LHCN-M2 (cell line): ENCODE data around the gene ROCK2. TPM values are rescaled to one million over a fixed set of nuclear protein-coding genes. Genes with fewer than 3 reads are reported as not detected.
"Not testable (repeated sequence)": the region's sequence is repeated elsewhere in the genome, so short reads cannot be mapped to it uniquely, and the experiment has no call there.

Experiments
- DNase-seq: peaks from one replicate; pipeline ENCODE4 v3.0.0-alpha.2; 2012; ENCODE audit warnings: low read depth
- total RNA-seq: library from RNA; depleted of rRNA; stranded (reverse); fragments of >200 nt; gene quantifications from 2 replicates; pipeline ENCODE4 v1.2.3, GENCODE V29; 2014

Gene ROCK2
- total RNA-seq, 1 experiment from 2014 or later, result 37.5 TPM

DNA sequence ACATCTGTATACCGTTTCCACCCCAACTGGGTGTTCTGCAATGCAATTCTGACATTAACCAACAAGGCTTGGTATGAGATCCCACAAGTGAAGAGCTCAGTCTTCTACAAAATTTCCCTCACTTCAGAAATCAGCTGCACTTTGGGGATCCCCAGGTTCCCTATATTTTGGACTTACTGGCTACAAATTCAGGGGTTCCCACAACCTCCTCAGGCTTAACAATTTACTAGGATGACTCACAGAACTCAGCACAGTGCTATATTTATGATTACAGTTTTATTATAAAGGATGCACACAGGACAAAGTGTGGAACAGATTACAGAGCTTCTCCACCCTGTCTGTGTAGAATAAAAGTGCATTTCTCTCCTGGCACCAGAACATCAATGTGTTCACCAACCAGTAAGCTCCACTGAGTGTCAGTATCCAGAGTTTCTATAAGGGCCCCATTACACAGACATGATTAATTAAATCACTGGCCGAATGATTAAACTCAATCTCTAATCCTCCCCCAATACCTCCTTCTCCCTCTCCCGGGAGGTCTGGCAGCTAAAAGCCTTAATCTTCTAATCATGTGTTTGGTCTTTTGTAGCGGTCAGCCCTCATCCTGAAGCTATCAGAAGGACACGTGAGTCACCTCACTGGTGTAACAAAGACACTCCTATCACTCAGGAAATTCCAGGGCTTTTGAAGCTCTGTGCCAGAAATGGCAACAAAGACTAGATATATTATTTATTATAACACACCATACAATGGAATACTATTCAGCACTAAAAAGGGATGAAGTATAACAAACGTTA is 104.6 kb downstream of the ROCK2 start:
- DNase-seq, result peak; percentile 30

DNA sequence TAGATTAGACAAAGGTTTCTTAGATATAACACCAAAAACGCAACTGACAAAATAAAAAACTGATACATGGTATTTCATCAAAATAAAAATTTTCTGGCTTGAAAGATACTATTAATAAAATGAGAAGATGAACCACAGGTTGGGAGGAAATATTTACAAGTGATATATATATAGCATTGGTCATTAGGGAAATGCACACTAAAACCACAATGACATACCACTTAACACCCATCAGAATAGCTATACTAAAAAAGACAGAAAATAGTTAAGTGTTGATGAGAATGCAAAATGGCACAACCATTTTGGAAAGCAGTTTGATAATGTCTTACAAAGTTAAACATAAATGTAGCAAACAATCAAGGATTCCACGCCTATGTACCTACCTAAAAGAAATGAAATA is 105.3 kb downstream of the ROCK2 start:
- no peak for DNase-seq

DNA sequence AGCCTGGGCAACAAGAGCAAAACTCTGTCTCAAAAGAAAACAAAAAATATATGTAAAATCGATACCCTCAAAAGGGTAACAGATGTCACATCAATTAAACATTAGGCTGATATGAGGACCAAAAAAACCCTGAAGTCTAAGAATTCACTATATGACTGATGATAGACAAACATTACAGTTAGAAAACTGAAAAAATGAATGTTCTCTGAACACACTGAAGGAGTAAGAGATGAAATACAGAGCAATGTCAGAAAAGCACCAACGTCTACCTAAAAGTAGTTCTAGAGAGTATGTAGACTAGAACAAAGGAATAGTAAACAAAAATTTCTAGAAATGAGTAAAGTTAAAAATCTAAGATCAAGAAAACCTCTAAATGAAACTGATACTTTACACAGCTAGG is 107.3 kb downstream of the ROCK2 start:
- DNase-seq, result no peak

- no peak for DNase-seq
Observed at GRCh38 chr2:11236335-11236734, 108.1 kb downstream of the ROCK2 start.

- DNase-seq, result no peak
Observed at GRCh38 chr2:11235583-11235982, 108.9 kb downstream of the ROCK2 start.

DNA sequence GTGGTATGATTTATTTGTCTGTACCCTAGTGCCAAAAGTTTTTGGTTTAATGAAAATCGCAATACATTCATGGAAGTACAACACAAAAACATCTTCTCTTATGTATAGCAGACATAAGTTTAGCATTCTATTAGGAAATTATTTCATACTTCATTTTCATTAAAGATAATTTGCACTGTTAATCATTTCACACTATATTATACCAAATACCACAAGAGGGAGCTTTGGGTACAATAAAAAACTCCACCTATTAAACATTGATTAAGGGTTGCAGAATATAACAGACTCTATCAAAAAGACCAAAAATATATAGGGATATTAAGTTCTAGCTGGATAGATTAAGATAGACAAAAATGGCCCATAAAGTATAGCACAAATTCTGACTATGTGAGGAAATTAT is 110.1 kb downstream of the ROCK2 start:
- peak; percentile 17 for DNase-seq

GRCh38 chr2:11231193-11231592 is 113.2 kb downstream of the ROCK2 start:
- DNase-seq, result not testable (repeated sequence)

- DNase-seq, result no peak
Observed at GRCh38 chr2:11228692-11229091, 115.7 kb downstream of the ROCK2 start.

- DNase-seq, result no peak
Observed at GRCh38 chr2:11227595-11227994, 116.8 kb downstream of the ROCK2 start.

- no peak for DNase-seq
Observed at GRCh38 chr2:11224887-11225286, 119.5 kb downstream of the ROCK2 start.

DNA sequence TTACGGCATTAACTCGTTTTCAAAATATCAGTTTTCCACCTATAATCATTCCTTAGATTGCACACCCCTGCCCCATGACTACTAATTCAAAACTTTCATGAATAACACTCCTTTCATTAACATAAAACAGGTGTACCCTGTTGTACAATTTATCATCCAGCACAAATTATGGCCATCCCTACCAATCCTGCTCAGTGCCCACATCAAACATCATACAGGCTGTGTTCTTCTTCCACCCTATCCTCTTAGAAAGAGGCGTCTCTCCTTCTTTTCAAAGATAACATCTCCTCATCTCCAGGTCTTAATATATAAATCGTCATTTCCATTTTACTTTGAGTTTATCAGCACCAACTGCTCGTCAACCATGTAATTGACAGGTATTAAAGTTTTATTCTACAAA is 121.6 kb downstream of the ROCK2 start:
- no peak for DNase-seq

DNA sequence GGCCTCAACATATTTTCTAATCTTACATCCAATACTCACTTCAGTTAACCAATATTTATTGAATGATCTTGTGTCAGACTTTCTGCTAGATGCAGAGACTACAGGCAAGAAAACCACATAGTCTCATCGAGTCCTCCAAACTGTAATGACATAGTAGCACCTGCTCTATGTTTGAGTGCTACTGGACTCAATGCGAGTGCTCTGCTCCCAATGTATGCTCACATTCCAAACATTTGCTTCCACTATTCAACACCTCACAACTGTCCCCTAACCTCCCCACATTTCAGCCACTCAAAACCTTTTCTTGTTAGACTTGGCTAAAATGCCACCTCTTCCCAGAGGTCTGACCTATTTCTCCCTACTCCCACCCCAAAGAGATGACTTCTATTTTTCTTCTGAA is 124.0 kb downstream of the ROCK2 start:
- DNase-seq, result no peak

- no peak for DNase-seq
Observed at GRCh38 chr2:11215407-11215806, 129.0 kb downstream of the ROCK2 start.

- no peak for DNase-seq
Observed at GRCh38 chr2:11214770-11215169, 129.7 kb downstream of the ROCK2 start.

GRCh38 chr2:11213975-11214374 is 130.5 kb downstream of the ROCK2 start:
- DNase-seq, result no peak

DNA sequence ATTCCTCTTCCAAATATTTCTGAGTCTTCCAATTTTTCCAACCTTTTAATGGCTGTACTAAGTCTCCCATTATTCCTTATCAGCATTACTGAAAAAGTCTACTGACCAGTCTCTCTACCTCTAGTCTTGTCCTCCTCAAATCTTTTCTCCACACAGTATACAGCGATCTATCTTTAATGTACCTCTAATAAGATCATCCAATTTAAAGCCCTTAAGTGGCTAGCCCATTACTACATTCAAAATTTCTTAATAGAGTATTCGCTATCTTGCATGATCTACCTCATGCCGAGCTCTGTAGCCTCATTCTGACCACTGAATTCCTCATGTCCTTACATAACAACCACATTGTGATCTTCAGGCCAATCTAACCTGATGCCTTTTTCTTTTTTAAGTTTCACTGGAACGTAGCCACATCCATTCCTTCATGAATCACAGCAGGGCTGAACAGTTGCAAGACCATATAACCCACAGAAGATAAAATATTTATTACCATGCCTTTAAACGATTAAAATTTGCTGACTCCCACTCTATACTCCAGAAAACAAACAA is 131.3 kb downstream of the ROCK2 start:
- DNase-seq, result peak; percentile 80

- peak; percentile 9 for DNase-seq
Observed at GRCh38 chr2:11212645-11213044, 131.8 kb downstream of the ROCK2 start.

DNA sequence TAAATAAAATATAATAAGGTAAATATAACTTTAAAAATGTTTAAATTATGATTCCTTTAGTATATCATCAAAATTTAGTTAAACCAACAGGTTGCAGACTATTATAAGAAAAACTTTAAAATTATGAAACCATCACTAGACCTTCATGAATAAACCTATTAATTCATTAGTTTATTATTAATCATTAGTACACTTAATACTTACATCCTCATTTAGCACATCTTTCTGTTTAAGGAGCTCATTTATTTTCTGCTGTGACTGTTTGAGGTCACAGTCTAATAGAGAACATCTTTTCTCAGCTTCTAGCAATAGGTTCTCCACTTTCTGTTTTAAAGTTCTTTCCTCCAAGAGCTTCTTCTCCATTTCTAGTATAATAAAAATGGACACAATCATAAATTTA is 136.4 kb downstream of the ROCK2 start:
- DNase-seq, result no peak

DNA sequence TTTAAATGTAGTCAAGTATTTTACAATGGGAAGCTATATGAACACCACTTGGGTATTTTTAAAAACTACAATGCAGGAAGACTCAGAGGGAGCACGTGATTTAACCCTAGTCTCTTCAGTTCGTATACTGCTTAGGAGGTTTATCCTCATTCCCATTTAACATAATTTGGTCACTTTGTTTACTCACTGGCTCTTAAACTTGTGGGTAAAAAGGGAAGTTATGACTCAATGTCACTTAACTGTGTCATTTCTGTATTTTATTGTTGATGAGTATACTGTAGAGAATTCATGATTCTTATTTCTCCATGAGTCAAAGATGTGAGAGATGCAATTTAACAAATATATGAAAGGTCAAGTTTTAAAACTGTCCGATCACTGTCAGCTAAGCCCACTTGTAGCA is 141.0 kb downstream of the ROCK2 start:
- DNase-seq, result peak; percentile 82

- DNase-seq, result no peak
Observed at GRCh38 chr2:11201969-11202368, 142.5 kb downstream of the ROCK2 start.

- no peak for DNase-seq
Observed at GRCh38 chr2:11200651-11201050, 143.8 kb downstream of the ROCK2 start.

DNA sequence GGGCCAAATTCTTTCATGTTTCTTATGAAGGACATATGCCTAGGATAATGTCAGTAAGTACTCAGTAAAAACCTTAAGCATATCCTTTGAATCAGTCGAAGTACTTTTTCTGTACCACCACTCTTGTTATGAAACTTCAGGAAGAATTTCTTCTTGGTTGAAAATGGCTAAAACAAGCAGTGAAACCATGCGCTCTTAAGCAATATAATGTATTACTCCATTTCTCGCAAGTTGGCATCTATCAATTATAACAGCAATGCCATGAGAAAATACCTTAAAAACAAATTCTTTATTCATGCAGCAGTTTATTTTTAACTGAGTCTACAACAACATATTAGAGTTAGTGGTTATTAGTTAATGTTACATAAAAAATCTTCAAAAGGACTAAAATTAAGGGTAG is 148.2 kb downstream of the ROCK2 start:
- no peak for DNase-seq

DNA sequence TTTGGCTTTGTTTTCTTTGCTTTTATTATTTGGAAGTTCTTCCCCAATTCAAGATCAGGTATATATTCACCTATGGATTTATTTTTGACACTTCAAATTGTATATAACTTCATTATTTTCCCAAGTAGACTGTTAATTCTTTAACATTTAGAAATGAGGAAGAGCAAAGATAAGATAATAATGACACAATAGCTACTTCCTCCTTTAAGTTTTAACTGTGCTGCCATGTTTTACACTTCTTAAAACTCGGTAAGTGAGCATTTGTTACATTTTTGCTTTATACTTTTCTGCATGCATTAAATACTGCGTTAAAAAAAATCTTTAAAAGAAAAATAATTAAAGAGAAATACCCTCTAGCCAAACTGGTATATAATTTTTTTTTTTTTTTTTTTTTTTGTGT is 156.7 kb downstream of the ROCK2 start:
- DNase-seq, result no peak
